ENCODE data around the gene MOB3B.
A peak's percentile ranks its signal among the peaks of the same experiment; 100 is the strongest.
"Not testable (repeated sequence)": the region's sequence is repeated elsewhere in the genome, so short reads cannot be mapped to it uniquely, and the experiment has no call there.

MOB3B gene

DNA sequence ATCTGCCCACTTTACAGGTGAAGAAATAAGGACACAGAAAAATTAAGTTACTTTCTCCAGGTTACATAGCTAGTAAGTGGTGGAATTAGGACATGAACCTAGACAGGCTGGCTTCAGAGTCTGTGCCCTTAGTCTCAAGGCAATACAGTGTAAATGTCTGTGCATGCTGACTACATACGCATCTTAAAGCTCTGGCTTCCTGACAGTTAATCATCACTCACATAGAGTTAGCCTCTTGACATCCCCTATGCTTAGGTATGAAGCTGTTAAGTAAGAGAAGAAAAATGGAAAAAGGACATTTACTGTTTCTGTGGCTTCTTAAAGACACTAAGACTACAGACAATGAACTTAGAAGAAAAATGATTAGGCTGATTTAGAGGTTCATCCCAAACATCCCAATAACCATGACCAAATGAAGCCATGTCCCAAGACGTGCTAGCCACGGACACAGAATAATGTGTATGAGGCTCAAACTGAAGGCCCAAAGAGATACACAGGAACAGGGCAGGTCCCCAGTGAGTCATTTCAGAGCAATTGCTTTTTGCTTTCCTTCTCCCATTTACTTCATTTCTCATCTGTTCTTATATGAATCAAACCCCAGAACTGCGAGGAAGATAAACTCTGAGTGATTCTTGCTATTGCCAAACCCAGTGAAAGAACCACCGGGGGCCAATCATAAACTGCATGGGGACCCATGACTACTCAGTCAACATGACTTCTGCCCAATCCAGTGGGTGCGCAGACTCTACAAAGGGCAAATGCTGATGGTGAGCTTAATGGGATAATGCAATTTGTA lies 105.5 kb downstream of the MOB3B start:
- no peak for DNase-seq

DNA sequence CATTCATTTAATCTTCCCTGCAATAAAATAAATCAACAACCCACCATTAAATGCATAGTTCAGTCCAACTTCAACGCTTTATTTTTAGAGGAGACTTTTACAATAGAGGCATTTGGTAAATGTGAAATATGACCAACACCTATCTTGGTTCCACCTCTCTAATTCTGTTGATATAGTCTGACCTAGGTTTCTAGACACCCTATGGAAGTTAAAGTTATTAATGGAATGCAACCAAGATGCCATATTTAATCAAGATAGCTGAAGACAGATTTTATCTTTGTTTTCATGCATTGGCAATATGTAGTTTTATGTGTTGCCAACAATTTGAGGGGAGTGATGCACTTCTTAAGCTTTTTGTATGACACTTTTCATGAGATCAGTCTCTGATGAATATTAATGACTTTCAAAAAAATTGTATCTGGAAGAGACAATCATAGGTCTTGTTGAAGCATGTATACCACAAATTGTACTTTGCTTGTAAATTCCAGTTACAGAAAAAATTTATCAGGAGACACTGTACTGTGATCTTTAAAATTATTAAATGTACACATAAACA lies 107.3 kb downstream of the MOB3B start:
- no peak for DNase-seq

DNA sequence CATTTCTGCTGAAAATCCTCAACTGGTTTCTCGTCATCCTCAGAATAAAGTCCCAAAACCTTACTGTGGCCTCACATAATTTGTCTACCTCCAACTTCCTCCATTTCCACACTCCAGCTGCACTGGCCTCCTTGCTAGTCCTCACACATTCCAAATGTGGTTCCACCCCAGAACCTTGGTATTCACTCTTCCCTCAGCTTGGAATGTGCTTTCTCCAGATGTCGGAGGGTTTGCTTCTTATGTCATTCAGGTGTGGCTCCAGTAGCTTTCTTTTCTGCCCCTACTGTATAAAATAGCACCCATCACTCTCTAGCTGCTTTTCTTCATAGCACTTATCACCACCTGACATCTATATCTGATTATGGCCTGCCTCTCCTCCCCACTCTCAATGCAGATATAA lies 108.0 kb downstream of the MOB3B start:
- DNase-seq: no peak

DNA sequence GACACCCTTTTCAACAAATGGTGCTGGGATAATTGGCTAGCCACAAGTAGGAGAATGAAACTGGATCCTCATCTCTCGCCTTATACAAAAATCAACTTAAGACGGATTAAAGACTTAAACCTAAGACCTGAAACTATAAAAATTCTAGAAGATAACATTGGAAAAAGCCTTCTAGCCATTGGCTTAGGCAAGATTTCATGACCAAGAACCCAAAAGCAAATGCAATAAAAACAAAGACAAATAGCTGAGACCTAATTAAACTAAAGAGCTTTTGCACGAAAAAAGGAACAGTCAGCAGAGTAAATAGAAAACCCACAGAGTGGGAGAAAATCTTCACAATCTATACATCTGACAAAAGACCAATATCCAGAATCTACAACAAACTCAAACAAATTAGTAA lies 110.1 kb downstream of the MOB3B start:
- not testable (repeated sequence) for DNase-seq

DNA sequence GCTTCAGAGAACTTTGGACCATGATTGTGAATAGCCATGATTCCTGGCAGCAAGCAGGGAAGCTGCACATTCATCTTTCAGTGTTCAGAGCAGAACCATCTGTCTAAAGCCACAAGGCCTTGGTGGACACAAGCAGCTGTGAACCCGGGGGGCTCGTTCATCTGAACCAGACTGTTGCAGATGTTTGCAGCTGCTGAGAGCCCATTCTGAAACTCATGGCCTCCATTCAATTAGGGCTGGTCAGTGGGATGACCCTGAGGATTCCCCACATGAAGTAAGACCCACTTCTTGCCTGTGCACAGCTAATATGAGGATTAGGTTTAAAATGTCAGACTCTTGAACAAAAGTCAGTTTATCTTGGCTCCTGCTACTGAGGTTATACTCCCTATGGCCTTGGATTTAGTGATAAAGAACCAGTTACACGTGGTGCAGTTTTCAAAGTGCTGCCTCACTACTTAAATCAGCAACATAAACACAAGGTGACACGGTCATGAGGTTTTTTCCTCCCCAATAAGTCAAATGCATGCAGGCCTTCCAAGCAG lies 115.3 kb downstream of the MOB3B start:
- peak; percentile 52 for DNase-seq

DNA sequence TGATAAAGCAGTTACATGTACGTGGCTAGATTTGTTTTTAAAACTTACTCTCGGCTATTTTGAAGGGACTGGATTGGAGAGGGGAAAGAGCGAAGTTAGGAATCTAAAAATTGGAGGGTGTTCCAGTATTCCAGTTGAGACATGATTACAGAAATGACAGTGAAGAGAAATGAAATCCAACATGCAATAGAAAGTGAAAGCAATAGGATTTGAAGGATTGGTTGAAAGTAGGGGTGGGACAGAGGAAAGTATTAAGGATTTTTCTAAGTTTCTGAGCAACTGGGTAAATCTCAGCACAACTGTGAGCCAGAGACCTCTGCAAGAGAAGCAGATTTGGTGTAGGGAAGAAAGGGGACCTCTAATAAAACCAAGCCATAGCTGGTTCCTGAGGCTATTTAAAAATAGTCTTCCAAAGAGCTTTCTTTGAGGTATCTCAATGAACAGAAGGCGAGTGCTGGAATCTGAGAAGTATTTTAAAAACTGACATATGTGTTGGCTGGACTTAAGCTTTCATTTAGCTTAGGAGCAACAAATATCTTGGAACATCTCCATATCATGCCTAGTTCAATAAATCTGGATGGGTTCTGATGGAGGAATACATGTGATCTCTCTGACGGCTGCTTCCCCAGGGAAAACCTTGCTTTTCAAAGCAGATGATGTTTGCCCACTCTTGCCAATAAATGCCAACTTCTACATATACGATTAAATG lies 115.9 kb downstream of the MOB3B start:
- DNase-seq: no peak

DNA sequence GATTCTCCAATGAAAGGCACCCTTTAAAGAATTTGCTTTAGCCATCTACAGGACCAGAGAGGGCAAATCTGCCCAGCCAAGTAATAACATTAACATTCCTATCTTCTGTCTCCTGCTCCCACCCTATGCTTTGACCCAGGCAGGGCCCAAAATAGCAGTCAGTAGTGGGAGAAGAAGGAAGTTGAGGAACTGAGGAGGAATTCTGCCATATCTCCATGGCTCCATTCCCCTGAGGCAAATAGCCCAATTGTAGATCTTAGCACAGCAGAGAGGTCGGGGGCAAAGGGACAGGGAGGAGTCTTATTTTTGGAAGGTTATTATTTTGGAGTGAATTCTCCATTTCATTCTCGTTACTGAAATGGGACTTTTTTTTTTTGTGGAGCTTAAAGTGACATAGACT lies 116.7 kb downstream of the MOB3B start:
- DNase-seq: no peak

DNA sequence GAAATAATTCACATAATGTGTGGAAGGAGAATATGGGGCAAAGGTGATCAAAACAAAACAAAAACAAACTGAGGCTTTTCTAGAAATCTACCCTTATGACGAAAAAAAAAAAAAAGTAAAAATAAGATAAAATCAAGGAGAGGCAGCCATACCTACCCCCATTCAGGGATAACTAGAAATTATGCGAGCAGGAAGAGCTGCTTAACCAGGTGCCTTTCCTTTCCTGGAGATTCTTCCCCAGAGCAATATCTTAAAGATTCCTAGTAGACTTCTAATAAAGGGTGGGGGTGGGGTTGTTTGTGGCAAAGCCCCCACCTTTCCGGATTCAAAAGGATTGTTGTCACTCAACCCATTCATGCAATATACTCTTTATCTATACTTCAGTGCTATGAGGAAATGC lies 117.5 kb downstream of the MOB3B start:
- DNase-seq: no peak

DNA sequence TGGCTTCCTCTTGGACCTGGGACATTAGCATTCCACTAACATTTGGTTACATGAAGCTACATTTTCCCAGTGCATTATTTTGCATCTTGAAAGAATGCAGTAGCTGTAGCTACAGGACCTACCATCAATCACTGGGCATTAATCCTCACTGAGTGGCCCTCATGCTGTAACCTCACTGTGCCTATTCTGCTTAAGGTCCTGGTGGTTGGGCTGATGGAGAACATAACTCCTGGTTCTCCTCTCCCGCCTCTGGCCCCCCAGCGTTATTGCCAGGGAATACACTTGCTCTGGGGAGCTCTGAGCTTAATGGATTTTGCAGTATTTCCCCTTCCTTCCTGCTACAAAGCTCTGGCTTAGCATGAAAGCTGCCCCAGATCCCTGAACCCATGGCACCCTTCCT lies 121.1 kb downstream of the MOB3B start:
- no peak for DNase-seq

DNA sequence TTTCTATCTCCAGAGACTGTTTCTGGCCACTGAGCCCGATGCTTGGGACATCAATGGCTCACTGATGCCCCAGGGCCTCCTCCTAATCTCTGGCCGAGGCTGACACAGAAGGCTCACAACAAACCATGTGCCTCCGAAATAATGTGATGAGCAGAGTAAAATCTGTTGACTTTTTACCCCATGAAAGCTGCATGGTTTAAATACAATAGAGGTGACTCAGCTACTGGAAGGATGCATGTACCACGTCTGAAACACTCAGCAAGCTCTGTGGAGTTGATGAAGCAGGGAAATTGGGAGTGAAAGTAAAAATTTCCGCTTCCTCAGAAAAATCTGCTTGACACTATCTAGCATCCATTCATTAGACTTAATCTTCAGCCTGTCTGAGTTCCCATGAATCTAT lies 121.6 kb downstream of the MOB3B start:
- no peak for DNase-seq

DNA sequence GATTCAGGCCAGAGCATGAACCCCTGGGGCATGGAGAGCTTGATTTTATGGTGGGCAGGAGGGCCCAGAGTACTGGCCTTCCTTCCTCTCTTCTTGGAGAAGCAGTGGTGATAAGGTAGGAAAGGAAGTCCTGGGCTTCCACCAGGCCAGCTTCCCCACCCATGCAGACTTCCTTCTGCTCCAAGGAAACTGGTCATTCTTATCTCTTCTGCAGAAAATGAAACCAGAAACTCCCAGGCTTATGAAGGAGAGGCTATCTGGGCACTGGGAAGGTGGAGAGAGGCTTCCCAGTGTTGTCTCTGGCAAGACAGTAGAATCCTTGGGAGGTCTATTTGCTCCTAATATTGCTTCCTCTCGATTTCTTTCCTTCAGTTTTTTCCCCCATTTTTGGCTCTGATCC lies 122.1 kb downstream of the MOB3B start:
- DNase-seq: no peak

DNA sequence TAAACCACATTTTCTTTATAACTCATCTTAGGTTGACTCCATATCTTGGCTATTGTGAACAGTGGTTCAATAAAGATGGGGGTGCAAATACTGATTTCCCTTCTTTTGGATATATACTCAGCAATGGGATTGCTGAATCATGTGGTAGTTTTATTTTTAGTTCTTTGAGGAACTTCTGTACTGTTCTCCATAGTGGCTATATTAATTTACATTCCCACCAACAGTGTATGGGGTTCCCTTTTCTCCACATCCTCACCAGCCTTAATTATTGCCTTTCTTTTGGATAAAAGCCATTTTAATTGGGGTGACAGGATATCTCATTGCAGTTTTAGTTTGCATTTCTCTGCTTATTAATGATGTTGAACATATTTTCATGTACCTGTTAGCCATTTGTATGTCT lies 125.0 kb downstream of the MOB3B start:
- DNase-seq: no peak

DNA sequence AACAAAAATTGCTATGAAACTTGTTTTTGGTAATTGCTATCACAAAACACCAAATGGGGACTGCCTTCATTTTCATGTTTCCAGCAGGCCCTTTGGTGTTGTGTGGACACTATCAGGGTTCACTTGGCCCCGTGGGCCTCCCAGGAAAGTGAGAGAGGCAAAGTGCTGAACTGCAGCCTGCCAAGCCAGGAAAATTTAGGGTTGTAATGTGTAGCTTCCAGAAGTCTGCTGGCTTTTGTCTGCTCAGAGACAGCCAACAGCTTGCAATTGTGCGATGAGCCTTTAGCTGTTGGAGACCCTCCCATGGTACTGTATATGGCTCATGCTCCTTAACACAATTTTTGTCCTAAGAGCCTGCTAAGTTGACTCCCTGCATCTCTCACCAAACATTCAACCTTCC lies 127.0 kb downstream of the MOB3B start:
- no peak for DNase-seq

DNA sequence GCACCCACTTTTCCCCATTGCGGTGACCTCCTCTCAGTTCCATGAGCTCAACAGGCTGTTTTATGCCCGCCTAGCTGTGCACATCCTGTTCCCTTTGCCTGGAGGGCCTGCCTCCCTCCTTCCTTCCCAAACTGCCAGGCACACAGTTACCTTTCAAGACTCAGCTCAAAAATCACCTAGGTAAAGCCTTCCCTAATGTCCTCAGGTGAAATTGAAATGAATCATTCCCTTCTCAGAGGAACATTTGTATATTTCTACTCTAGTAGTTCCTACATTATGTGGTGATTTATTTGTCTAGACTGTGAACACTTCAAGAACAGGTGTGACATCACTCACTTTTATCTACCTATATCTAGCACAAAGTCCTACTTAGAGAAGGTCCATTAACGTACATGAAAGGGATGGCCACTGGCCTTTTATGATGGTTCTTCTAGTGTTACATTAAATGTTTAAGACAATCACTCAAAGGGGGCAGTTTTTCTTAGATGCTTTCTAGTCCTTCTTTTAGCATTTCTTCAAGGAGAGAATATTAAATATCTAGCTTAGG lies 129.2 kb downstream of the MOB3B start:
- DNase-seq: no peak

DNA sequence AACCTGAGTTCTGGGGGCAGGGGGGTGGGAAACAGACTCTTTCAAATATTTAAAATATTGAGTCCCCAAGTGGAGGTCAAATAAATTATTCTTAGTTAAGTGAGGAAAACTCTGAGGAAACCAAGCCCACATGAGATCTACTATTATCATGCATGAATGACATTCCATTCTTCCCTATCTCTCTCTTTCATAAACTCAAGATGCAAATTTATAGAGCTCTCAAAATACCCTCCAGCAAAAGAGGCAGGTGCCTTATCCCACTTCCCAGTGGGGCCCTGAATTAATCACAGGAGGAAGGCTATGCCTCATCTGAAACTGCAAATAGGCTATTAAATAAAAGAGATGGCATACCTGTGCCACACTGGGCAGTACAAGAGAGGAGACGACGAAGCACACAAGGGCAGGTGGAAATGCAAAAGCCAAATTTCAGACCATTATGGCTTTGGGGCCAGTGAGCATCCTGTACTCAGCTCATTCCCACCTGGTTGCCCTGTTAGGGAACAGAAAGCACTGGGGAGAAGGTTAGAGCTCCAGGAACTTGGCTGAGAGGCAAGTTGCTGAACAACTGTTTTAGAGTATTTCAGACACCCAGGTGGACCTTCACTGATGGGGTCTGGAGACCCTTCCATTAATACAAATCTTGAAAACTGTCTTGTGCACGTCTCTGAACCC lies 130.5 kb downstream of the MOB3B start:
- DNase-seq: no peak

DNA sequence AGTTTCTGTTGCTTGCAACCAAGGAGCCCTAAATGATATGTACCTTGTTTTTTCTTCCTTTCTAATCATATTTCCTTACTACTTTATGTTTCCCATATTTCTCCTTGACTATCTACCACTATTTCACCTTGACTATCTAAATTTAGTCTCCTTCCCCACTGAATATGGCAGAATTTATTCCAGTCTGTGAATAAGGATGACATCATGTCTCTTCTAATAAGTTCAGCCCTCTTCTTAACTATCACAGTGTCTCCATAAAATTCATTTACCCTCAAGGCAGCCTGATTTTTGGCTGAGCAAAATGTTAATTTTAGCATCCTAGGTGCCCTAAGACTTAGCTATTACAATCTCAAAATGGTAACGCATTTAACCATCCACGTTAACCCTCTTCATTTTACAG lies 133.1 kb downstream of the MOB3B start:
- no peak for DNase-seq

DNA sequence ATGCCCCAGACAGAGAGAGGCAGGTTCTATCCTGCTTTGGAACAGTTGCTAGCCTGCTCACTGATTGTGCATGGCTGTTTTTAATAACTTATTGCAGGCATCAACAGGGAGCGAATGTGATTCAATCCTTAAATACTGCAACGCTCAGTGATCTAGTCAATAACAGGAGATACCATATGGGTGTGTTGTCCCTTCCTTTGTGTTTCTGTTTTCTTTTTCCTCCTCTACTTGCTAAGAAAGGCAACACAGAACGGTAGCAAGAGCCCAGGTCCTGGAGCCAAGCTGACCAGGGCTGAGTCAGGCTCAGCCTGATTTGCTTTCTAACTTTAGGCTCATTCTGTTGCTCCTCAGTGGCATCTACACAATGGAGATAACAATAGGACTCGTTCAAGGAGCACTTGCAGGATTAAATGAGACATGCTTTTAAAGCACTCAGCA lies 134.1 kb downstream of the MOB3B start:
- no peak for DNase-seq

DNA sequence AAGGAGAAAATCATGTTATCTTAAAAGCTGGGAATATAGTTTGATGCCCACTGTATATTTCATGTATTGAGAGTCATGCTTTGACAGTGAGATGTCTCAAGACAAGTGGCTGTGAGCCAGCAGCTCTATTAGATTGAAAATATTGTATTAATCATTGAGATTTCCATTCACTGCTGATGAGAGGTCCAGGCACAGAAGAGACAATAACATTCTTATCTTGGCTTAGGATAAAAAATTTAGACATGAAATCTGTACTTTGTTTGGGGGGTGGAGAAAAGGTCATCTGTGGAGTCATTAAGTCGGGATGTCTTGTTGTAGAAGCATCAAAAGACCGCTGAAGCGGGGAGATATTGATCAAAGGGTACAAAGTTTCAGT lies 134.8 kb downstream of the MOB3B start:
- no peak for DNase-seq

DNA sequence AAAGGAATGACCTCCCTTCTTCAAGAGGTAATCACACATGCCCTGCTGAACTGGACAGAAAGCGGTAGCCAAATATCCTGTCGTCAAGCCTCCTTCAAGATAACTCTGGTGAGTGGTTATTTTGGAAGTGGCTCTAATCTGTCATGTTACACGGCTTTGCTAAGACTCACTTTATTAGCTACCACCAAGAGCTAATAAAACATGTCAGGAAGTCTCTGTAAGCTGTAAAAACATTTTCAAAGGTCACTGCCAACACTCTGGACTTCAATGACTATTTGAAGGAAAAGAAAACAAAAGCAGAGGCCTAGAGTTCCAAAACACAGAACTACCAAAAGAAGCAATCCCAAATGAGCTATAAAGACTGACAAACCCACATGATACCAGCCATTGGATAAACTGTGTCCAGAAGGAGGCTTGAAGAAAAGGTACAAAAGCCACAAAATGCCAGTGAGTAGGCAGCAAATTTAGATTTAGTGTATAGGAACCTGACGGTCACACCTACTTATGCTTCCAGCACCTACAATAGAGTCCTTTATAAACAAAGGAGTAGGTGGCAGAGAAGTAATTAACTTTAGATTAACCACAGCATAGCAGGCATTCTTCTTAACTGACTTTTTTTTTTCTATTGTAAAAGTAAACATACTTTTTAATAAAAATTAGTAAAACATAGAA lies 135.3 kb downstream of the MOB3B start:
- DNase-seq: peak; percentile 31

DNA sequence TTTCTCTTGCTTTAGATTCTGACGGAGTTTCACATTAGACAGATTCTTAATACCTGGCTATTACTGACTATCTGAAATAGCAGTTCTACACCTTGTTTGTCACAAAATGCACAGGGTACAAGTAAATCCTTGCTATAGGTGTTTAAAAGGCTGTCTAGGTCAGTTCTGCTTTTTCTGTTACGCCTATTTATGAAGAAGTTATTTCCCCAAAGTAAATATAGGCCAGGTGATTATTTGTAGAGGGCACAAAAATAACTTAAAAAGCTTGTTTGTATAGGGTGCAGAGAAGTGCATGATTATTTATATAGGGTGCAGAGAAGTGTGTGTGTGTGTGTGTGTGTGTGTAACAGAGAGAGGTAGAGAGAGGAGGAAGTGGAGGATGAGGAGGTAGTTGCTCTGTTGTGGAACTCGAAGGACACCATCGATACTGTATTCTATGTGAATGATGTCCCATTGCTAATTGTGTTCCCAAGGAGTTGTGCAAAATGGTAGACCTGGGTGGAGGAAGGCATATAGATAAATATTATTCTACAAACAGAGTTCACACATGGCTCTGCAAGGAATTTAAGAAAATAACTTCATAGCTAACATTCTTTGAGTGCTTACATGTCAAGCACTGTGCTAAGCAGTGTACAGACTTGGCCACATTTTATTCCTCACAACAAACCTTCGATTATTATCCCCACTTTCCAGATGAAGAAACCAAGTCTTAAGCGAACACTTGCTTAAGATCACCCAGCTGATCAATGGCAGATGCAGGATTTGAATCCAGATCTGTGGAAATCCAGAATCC lies 136.4 kb downstream of the MOB3B start:
- DNase-seq: no peak

DNA sequence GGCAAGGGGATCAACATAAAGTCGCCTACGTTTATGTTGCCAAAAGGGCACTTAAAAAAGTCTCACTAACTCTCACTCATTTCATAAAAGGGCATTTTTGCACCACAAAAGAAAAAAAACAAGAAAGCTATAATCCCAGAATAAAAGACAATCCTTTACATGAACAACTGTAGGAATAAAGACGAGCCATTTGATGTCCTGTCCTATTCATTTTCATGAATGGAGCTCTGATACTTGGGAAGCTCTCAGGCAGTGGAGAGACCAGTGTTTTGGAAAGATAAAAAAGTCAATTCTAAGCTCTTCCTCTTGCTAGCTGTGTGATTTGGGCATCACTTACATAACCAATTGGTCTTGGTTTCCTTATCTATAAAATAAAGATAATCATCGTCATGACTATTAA lies 137.2 kb downstream of the MOB3B start:
- DNase-seq: no peak
